Mucosa of stomach (tissue), 1 donor: ENCODE measurements around the gene PAPSS2.
"Not testable (repeated sequence)": the region's sequence is repeated elsewhere in the genome, so short reads cannot be mapped to it uniquely, and the experiment has no call there.

ENCODE experiments used
- H3K27me3 ChIP-seq: one replicate; pipeline ENCODE4 v1.7.0; 2013; ENCODE audit warnings: mild to moderate bottlenecking, low read length; ENCODE audit not compliant: control insufficient read depth, insufficient read depth
- H3K36me3 ChIP-seq: one replicate; pipeline ENCODE4 v1.7.0; 2013; ENCODE audit warnings: low read length; ENCODE audit not compliant: control insufficient read depth, insufficient read depth
- H3K4me1 ChIP-seq: one replicate; pipeline ENCODE4 v1.7.0; 2013; ENCODE audit warnings: mild to moderate bottlenecking, low read length; ENCODE audit not compliant: control insufficient read depth, insufficient read depth
- H3K4me3 ChIP-seq: one replicate; pipeline ENCODE4 v1.7.0; 2013; ENCODE audit warnings: low read length
- H3K9ac ChIP-seq: one replicate; pipeline ENCODE4 v1.7.0; 2013; ENCODE audit warnings: mild to moderate bottlenecking, low read length, moderate library complexity
- H3K9me3 ChIP-seq: one replicate; pipeline ENCODE4 v1.7.0; 2013; ENCODE audit warnings: mild to moderate bottlenecking, low read length, moderate library complexity; ENCODE audit not compliant: control insufficient read depth
- donor health status: Pancreatic carcinoma.

The PAPSS2 gene

GRCh38 chr10:87748244-87748643 is 88.6 kb downstream of the PAPSS2 start:
- not testable (repeated sequence) for H3K9me3 ChIP-seq, H3K4me1 ChIP-seq, H3K9ac ChIP-seq, H3K27me3 ChIP-seq, H3K4me3 ChIP-seq, H3K36me3 ChIP-seq

GRCh38 chr10:87750001-87750671 is 90.5 kb downstream of the PAPSS2 start:
- Histone ChIP-seq H3K36me3 (no peaks in the 10 kb centered on the region), H3K27me3 (no peaks in the 10 kb centered on the region), H3K9me3 (no peaks in the 10 kb centered on the region)

GRCh38 chr10:87750817-87751216 is 91.1 kb downstream of the PAPSS2 start:
- Histone ChIP-seq H3K9ac (no peak overlapping the region), H3K4me3 (no peak overlapping the region), H3K9me3 (no peaks in the 10 kb centered on the region), H3K27me3 (no peaks in the 10 kb centered on the region), H3K36me3 (no peaks in the 10 kb centered on the region), H3K4me1 (no peaks in the 10 kb centered on the region)

More at GRCh38 chr10:87750001-87750671, 90.5 kb downstream of the PAPSS2 start:
- H3K4me3 ChIP-seq, result no peak overlapping the region
- no peak overlapping the region for H3K9ac ChIP-seq
- no peaks in the 10 kb centered on the region for H3K4me1 ChIP-seq

- Histone ChIP-seq H3K4me1 (no peaks in the 10 kb centered on the region), H3K4me3 (no peak overlapping the region), H3K27me3 (no peaks in the 10 kb centered on the region)
These were observed 91.6 kb downstream of the PAPSS2 start for GRCh38 chr10:87751274-87751673.

GRCh38 chr10:87752566-87752965 is 92.9 kb downstream of the PAPSS2 start:
- H3K9me3 ChIP-seq, result no peaks in the 10 kb centered on the region
- no peaks in the 10 kb centered on the region for H3K27me3 ChIP-seq
- no peaks in the 10 kb centered on the region for H3K36me3 ChIP-seq
- no peak overlapping the region for H3K4me3 ChIP-seq
- H3K4me1 ChIP-seq, result no peaks in the 10 kb centered on the region
- H3K9ac ChIP-seq, result no peak overlapping the region

More at GRCh38 chr10:87751274-87751673, 91.6 kb downstream of the PAPSS2 start:
- H3K36me3 ChIP-seq, result no peaks in the 10 kb centered on the region
- no peaks in the 10 kb centered on the region for H3K9me3 ChIP-seq
- no peak overlapping the region for H3K9ac ChIP-seq

- Histone ChIP-seq H3K9ac (no peak overlapping the region), H3K9me3 (no peaks in the 10 kb centered on the region)
These were observed 94.6 kb downstream of the PAPSS2 start for GRCh38 chr10:87753995-87754866.

GRCh38 chr10:87757685-87758084 is 98.0 kb downstream of the PAPSS2 start:
- Histone ChIP-seq H3K9ac (no peak overlapping the region), H3K4me1 (no peaks in the 10 kb centered on the region), H3K9me3 (no peaks in the 10 kb centered on the region), H3K27me3 (no peaks in the 10 kb centered on the region), H3K4me3 (no peak overlapping the region), H3K36me3 (no peaks in the 10 kb centered on the region)

More at GRCh38 chr10:87753995-87754866, 94.6 kb downstream of the PAPSS2 start:
- Histone ChIP-seq H3K36me3 (no peaks in the 10 kb centered on the region), H3K4me1 (no peaks in the 10 kb centered on the region), H3K27me3 (no peaks in the 10 kb centered on the region), H3K4me3 (no peak overlapping the region)

GRCh38 chr10:87759551-87759950 is 99.9 kb downstream of the PAPSS2 start:
- no peak overlapping the region for H3K4me3 ChIP-seq

GRCh38 chr10:87760195-87760905 is 100.7 kb downstream of the PAPSS2 start:
- Histone ChIP-seq H3K9me3 (no peaks in the 10 kb centered on the region), H3K36me3 (no peaks in the 10 kb centered on the region), H3K4me3 (no peak overlapping the region), H3K4me1 (no peaks in the 10 kb centered on the region), H3K9ac (no peak overlapping the region), H3K27me3 (no peaks in the 10 kb centered on the region)

More at GRCh38 chr10:87759551-87759950, 99.9 kb downstream of the PAPSS2 start:
- no peaks in the 10 kb centered on the region for H3K27me3 ChIP-seq
- no peak overlapping the region for H3K9ac ChIP-seq
- no peaks in the 10 kb centered on the region for H3K36me3 ChIP-seq
- no peaks in the 10 kb centered on the region for H3K4me1 ChIP-seq
- no peaks in the 10 kb centered on the region for H3K9me3 ChIP-seq

- no peak overlapping the region for H3K4me3 ChIP-seq
- H3K9ac ChIP-seq, result no peak overlapping the region
- no peaks in the 10 kb centered on the region for H3K36me3 ChIP-seq
- no peaks in the 10 kb centered on the region for H3K27me3 ChIP-seq
- no peaks in the 10 kb centered on the region for H3K4me1 ChIP-seq
- no peaks in the 10 kb centered on the region for H3K9me3 ChIP-seq
These were observed 101.5 kb downstream of the PAPSS2 start for GRCh38 chr10:87761153-87761552.

GRCh38 chr10:87761892-87762291 is 102.2 kb downstream of the PAPSS2 start:
- no peaks in the 10 kb centered on the region for H3K4me1 ChIP-seq
- no peaks in the 10 kb centered on the region for H3K9me3 ChIP-seq
- H3K27me3 ChIP-seq, result no peaks in the 10 kb centered on the region
- H3K36me3 ChIP-seq, result no peaks in the 10 kb centered on the region
- H3K4me3 ChIP-seq, result no peak overlapping the region
- H3K9ac ChIP-seq, result no peak overlapping the region
